IMR-90 (cell line): ENCODE results near the gene TMEM130. TPM values are rescaled to one million over a fixed set of nuclear protein-coding genes. Genes with fewer than 3 reads are reported as not detected.

Source experiments
- ATAC-seq: fragments of 200-7000 bp; cut with Tn5 transposase; 2 replicates; pipeline ENCODE4 v1.9.1; 2020; ENCODE audit warnings: low read depth, mild to moderate bottlenecking, moderate library complexity
- BruUV-seq: library from RNA; stranded (reverse); fragments of 400-500 nt; replicated peaks from 2 replicates; lab custom pipeline; 2021; lab: Mats Ljungman, UMichigan
- CTCF ChIA-PET: fragments of 300-600 bp; formaldehyde crosslinking; extraction: SDS; loops from one replicate; lab custom pipeline; 2021; ENCODE audit warnings: antibody characterized with exemption; lab: Yijun Ruan, JAX
- POLR2A ChIA-PET: fragments of 300-600 bp; sonication (Branson Sonifier 250); formaldehyde crosslinking; loops from one replicate; lab custom pipeline; 2022; ENCODE audit warnings: antibody characterized with exemption; ENCODE audit not compliant: unreplicated experiment; lab: Charles Lee
- DNase-seq: peaks from one replicate; pipeline ENCODE4 v3.0.0; 2013
- H2AFZ ChIP-seq: replicated peaks from 2 replicates; pipeline ENCODE3; 2013; ENCODE audit warnings: low read length, mild to moderate bottlenecking; ENCODE audit not compliant: poor library complexity
- H2AK5ac ChIP-seq: 2 replicates; pipeline ENCODE4 v1.6.1; 2013; ENCODE audit warnings: low read depth, low read length, inconsistent platforms
- H2AK9ac ChIP-seq: replicated peaks from 2 replicates; pipeline ENCODE3; 2013; ENCODE audit warnings: mild to moderate bottlenecking, low read depth, low read length, moderate library complexity; ENCODE audit not compliant: poor library complexity
- H2BK120ac ChIP-seq: 2 replicates; pipeline ENCODE4 v1.6.1; 2013; ENCODE audit warnings: low read depth, low read length, inconsistent platforms
- H2BK15ac ChIP-seq: 3 replicates; pipeline ENCODE4 v1.6.1; 2013; ENCODE audit warnings: low read depth, low read length, inconsistent platforms
- H2BK20ac ChIP-seq: 2 replicates; pipeline ENCODE4 v1.6.1; 2013; ENCODE audit warnings: low read depth, mild to moderate bottlenecking, inconsistent platforms, low read length, moderate library complexity
- H2BK5ac ChIP-seq: 2 replicates; pipeline ENCODE4 v1.6.1; 2013; ENCODE audit warnings: mild to moderate bottlenecking, low read depth, low read length, inconsistent platforms; ENCODE audit not compliant: poor library complexity, severe bottlenecking
- H3K14ac ChIP-seq: replicated peaks from 2 replicates; pipeline ENCODE4 v1.6.1; 2013; ENCODE audit warnings: low read depth, low read length, inconsistent platforms
- H3K18ac ChIP-seq: 2 replicates; pipeline ENCODE4 v1.6.1; 2013; ENCODE audit warnings: low read depth, low read length, control low read depth
- H3K23ac ChIP-seq: 2 replicates; pipeline ENCODE4 v1.6.1; 2013; ENCODE audit warnings: low read depth, low read length, inconsistent platforms
- H3K27ac ChIP-seq: 2 replicates; pipeline ENCODE4 v1.5.1; 2013; ENCODE audit warnings: mild to moderate bottlenecking, control low read depth, low read length; ENCODE audit not compliant: insufficient read depth
- H3K27me3 ChIP-seq: 2 replicates; pipeline ENCODE4 v1.6.1; 2013; ENCODE audit warnings: low read length; ENCODE audit not compliant: control insufficient read depth, insufficient read depth
- H3K36me3 ChIP-seq: 2 replicates; pipeline ENCODE4 v1.6.1; 2013; ENCODE audit warnings: low read length, mixed read lengths; ENCODE audit not compliant: control insufficient read depth, insufficient read depth
- H3K4ac ChIP-seq: 2 replicates; pipeline ENCODE4 v1.6.1; 2013; ENCODE audit warnings: low read depth, low read length, inconsistent platforms
- H3K4me1 ChIP-seq: 2 replicates; pipeline ENCODE4 v1.6.1; 2013; ENCODE audit warnings: low read length, mixed read lengths; ENCODE audit not compliant: control insufficient read depth, insufficient read depth
- H3K4me2 ChIP-seq: 2 replicates; pipeline ENCODE4 v1.6.1; 2013; ENCODE audit warnings: low read depth, mild to moderate bottlenecking, control low read depth, low read length, moderate library complexity
- H3K4me3 ChIP-seq: 2 replicates; pipeline ENCODE4 v1.5.1; 2013; ENCODE audit warnings: low read depth, mild to moderate bottlenecking, control low read depth, low read length, moderate library complexity; ENCODE audit not compliant: insufficient read depth
- H3K56ac ChIP-seq: 2 replicates; pipeline ENCODE4 v1.6.1; 2013; ENCODE audit warnings: low read length, inconsistent platforms; ENCODE audit not compliant: insufficient read depth; ENCODE audit errors: extremely low read depth
- H3K79me1 ChIP-seq, 2 experiments: 2 replicates each; pipeline ENCODE4 v1.6.1; 2013; ENCODE audit warnings: low read length in 2 of 2, inconsistent platforms in 1 of 2, low read depth in 1 of 2
- H3K9ac ChIP-seq: 2 replicates; pipeline ENCODE4 v1.6.1; 2013; ENCODE audit warnings: low read depth, low read length, control low read depth
- H3K9me1 ChIP-seq: 2 replicates; pipeline ENCODE4 v1.6.1; 2013; ENCODE audit warnings: low read length, inconsistent platforms; ENCODE audit not compliant: insufficient read depth
- H3K9me3 ChIP-seq: 2 replicates; pipeline ENCODE4 v1.6.1; 2013; ENCODE audit warnings: low read length; ENCODE audit not compliant: control insufficient read depth, insufficient read depth
- H4K20me1 ChIP-seq: 2 replicates; pipeline ENCODE4 v1.6.1; 2013; ENCODE audit warnings: low read length, inconsistent platforms; ENCODE audit not compliant: insufficient read depth
- H4K5ac ChIP-seq: 2 replicates; pipeline ENCODE4 v1.6.1; 2013; ENCODE audit warnings: mild to moderate bottlenecking, low read depth, low read length, control low read depth
- H4K8ac ChIP-seq, 2 experiments: 2 replicates each; pipeline ENCODE4 v1.6.1; 2013; ENCODE audit warnings: low read depth in 2 of 2, low read length in 2 of 2, control low read depth in 1 of 2, inconsistent platforms in 1 of 2
- H4K91ac ChIP-seq: 2 replicates; pipeline ENCODE4 v1.6.1; 2013; ENCODE audit warnings: low read depth, low read length, inconsistent platforms; ENCODE audit not compliant: insufficient read depth
- BHLHE40 ChIP-seq: fragments of 150-350 bp; IDR thresholded peaks from 2 replicates; pipeline ENCODE4 v1.6.1; 2016; ENCODE audit warnings: mild to moderate bottlenecking, low read depth, low read length
- CEBPB ChIP-seq: IDR thresholded peaks from 2 replicates; pipeline ENCODE4 v1.6.1; 2012; ENCODE audit warnings: low read depth, low read length, improper control_type of control experiment
- CHD1 ChIP-seq: IDR thresholded peaks from 2 replicates; pipeline ENCODE4 v1.6.1; 2012; ENCODE audit warnings: low read depth, low read length, improper control_type of control experiment
- CTCF ChIP-seq: conservative IDR thresholded peaks from 2 replicates; pipeline ENCODE4 v1.5.1; 2012; ENCODE audit warnings: mild to moderate bottlenecking, low read depth, low read length, improper control_type of control experiment
- FOS ChIP-seq: fragments of 150-350 bp; IDR thresholded peaks from 2 replicates; pipeline ENCODE4 v1.6.1; 2016; ENCODE audit warnings: low read depth, low read length
- MAFK ChIP-seq: IDR thresholded peaks from 2 replicates; pipeline ENCODE4 v1.6.1; 2012; ENCODE audit warnings: low read depth, low read length, improper control_type of control experiment
- MAZ ChIP-seq: IDR thresholded peaks from 2 replicates; pipeline ENCODE4 v1.6.1; 2012; ENCODE audit warnings: low read depth, mild to moderate bottlenecking, low read length, improper control_type of control experiment, moderate library complexity, borderline replicate concordance
- MXI1 ChIP-seq: IDR thresholded peaks from 2 replicates; pipeline ENCODE4 v1.6.1; 2012; ENCODE audit warnings: low read depth, mild to moderate bottlenecking, low read length, moderate library complexity, borderline replicate concordance
- NFE2L2 ChIP-seq: fragments of 150-350 bp; IDR thresholded peaks from 2 replicates; pipeline ENCODE4 v1.6.1; 2016; ENCODE audit warnings: low read depth, mild to moderate bottlenecking, low read length
- POLR2A ChIP-seq: IDR thresholded peaks from 2 replicates; pipeline ENCODE4 v1.6.1; 2012; ENCODE audit warnings: mild to moderate bottlenecking, low read depth, low read length
- RAD21 ChIP-seq: IDR thresholded peaks from 2 replicates; pipeline ENCODE4 v1.6.1; 2012; ENCODE audit warnings: low read length, improper control_type of control experiment
- RFX5 ChIP-seq: IDR thresholded peaks from 2 replicates; pipeline ENCODE4 v1.8.0; 2012; ENCODE audit warnings: low read depth, mild to moderate bottlenecking, low read length, moderate library complexity
- WGBS, 2 experiments: methylation state at CpG; one replicate each; pipeline versions ENCODE4 v1.1.5 to v1.1.7; 2013; ENCODE audit warnings: missing lambda C conversion rate in 2 of 2; ENCODE audit not compliant: insufficient read length in 1 of 2; ENCODE audit errors: extremely low coverage in 2 of 2; 5-methylcytosine and 5-hydroxymethylcytosine counted together
- dilution Hi-C: fragments of 300-500 bp; cut with HindIII; formaldehyde crosslinking; loops from one replicate; pipeline ENCODE4 v1.14.3; 2018; ENCODE audit warnings: low sequenced_read_pairs; ENCODE audit not compliant: unreplicated experiment
- in situ Hi-C: fragments of 300-500 bp; cut with MboI; formaldehyde crosslinking; loops from 3 replicates; pipeline ENCODE4 v1.14.3; 2019; ENCODE audit warnings: low sequenced_read_pairs, inconsistent platforms, mixed read lengths
- intact Hi-C: fragments of 100-400 bp; cut with micrococcal nuclease; formaldehyde crosslinking; loops from 2 replicates; pipeline ENCODE4 v1.10.0; 2022
- polyA plus RNA-seq, 3 experiments: library from polyadenylated mRNA; depleted of rRNA; stranded (reverse); fragments of >200 nt; gene quantifications; 2 replicates each; pipeline ENCODE4 v1.2.3, GENCODE V29; 2012; ENCODE audit warnings: low replicate concordance in 1 of 3
- total RNA-seq: library from RNA; depleted of rRNA; stranded (reverse); fragments of >200 nt; gene quantifications from 2 replicates; pipeline ENCODE4 v1.2.3, GENCODE V29; 2012
- TF ChIP-seq, protein P1 (sequence below): fragments of 150-350 bp; IDR thresholded peaks from 2 replicates; pipeline ENCODE4 v1.6.1; 2017; ENCODE audit warnings: mild to moderate bottlenecking, antibody characterized with exemption, low read length, low read depth
- TF ChIP-seq, protein P2 (sequence below): fragments of 150-350 bp; IDR thresholded peaks from 2 replicates; pipeline ENCODE4 v1.6.1; 2016; ENCODE audit warnings: low read depth, mild to moderate bottlenecking, low read length, moderate library complexity, borderline replicate concordance

The TMEM130 gene
- total and polyA plus RNA-seq, 2 of the 4 experiments (the other 2 are of a cell fraction) = 1.1 to 14.8 TPM

GRCh38 chr7:98828368-98828767 lies 41.4 kb downstream of the TMEM130 start:
- 50% methylated on average over 2 of the region's 8 CpGs; no CpG with 5 or more reads in 1 of the 2 experiments for WGBS, 2 experiments
- dilution Hi-C loops = no loop called here

More at GRCh38 chr7:98828368-98828767, 41.4 kb downstream of the TMEM130 start:
- Histone ChIP-seq H4K91ac (no peak overlapping the region), H4K5ac (no peak overlapping the region), H2AK5ac (no peak overlapping the region), H3K18ac (no peak overlapping the region), H3K4me1 (no peaks in the 10 kb centered on the region), H3K9me1 (no peaks in the 10 kb centered on the region), H3K9ac (no peak overlapping the region), H3K9me3 (peaks cover 2% of the 10 kb centered on the region; the same call in 1 of the 2 replicates), H3K23ac (no peak overlapping the region), H2AFZ (no peak overlapping the region), H3K56ac (no peak overlapping the region; the same call in 1 of the 2 replicates), H2BK15ac (no peak overlapping the region), H3K27ac (no peak overlapping the region), H4K8ac (no peak overlapping the region), H3K4me3 (no peak overlapping the region), H2BK20ac (no peak overlapping the region), H2AK9ac (no peak overlapping the region), H3K4me2 (no peak overlapping the region), H3K4ac (no peak overlapping the region), H3K27me3 (peaks cover 5% of the 10 kb centered on the region), H2BK5ac (no peak overlapping the region), H2BK120ac (no peak overlapping the region), H3K14ac (no peak overlapping the region), H4K20me1 (no peaks in the 10 kb centered on the region), H3K36me3 (no peaks in the 10 kb centered on the region), H3K79me1 (no peaks in the 10 kb centered on the region)
- intact Hi-C loops (no loop called here), in situ Hi-C loops (no loop called here)
- BruUV-seq = no TSS peak
- DNase-seq (no peak), ATAC-seq (no peak)
- ChIA-PET POLR2A (no interaction called here), CTCF (no interaction called here)
- TF ChIP-seq RAD21 = no peak
- TF ChIP-seq POLR2A = no peak
- no peak for TF ChIP-seq MAZ
- TF ChIP-seq, protein P1, sequence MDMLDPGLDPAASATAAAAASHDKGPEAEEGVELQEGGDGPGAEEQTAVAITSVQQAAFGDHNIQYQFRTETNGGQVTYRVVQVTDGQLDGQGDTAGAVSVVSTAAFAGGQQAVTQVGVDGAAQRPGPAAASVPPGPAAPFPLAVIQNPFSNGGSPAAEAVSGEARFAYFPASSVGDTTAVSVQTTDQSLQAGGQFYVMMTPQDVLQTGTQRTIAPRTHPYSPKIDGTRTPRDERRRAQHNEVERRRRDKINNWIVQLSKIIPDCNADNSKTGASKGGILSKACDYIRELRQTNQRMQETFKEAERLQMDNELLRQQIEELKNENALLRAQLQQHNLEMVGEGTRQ = no peak
- no peak for TF ChIP-seq NFE2L2
- TF ChIP-seq MAFK = no peak
- TF ChIP-seq CEBPB = no peak
- no peak for TF ChIP-seq RFX5
- no peak for TF ChIP-seq MXI1
- no peak for TF ChIP-seq CTCF
- no peak for TF ChIP-seq CHD1
- no peak for TF ChIP-seq BHLHE40
- TF ChIP-seq, protein P2, sequence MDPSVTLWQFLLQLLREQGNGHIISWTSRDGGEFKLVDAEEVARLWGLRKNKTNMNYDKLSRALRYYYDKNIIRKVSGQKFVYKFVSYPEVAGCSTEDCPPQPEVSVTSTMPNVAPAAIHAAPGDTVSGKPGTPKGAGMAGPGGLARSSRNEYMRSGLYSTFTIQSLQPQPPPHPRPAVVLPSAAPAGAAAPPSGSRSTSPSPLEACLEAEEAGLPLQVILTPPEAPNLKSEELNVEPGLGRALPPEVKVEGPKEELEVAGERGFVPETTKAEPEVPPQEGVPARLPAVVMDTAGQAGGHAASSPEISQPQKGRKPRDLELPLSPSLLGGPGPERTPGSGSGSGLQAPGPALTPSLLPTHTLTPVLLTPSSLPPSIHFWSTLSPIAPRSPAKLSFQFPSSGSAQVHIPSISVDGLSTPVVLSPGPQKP = no peak
- no peak for TF ChIP-seq FOS
